ENCODE measurements around the gene SPOUT1. TPM values are rescaled to one million over a fixed set of nuclear protein-coding genes. Genes with fewer than 3 reads are reported as not detected.

SPOUT1 gene
- total RNA-seq, 1 donor from 2014 or later: 45.8 TPM

DNA sequence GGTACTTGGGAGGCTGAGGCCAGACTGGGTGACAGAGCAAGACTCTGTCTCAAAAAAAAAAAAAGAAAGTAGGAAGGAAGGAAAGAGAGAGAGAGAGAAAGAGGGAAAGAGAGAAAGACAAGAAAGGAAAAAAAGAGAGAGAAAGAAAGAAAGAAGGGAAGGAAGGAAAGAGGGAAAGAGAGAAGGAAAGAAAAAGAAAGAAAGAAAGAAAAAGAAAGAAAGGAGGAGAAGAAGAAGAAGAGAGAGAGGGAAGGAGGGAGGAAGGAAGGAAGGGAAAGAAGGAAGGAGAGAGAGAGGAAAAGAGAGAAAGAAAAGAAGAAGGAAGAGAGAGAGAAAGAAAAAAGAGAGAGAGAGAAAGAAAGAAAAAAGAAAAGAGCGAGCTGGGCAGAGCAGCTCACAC, 54.8 kb downstream of the SPOUT1 start:
- H3K27ac ChIP-seq: no peak overlapping the region
- H3K9me3 ChIP-seq: no peaks in the 10 kb centered on the region
- intact Hi-C loops (cut with DNase I): no loop called here
- DNase-seq (no peak), ATAC-seq (no peak)
- TF ChIP-seq CTCF (IDR thresholded peaks at IDR 0.05): no peak
- no peak overlapping the region for H3K4me3 ChIP-seq
- no peaks in the 10 kb centered on the region for H3K36me3 ChIP-seq
- H3K27me3 ChIP-seq: no peaks in the 10 kb centered on the region
- peaks cover 13% of the 10 kb centered on the region for H3K4me1 ChIP-seq

- H3K27ac ChIP-seq: no peak overlapping the region
- peaks cover 16% of the 10 kb centered on the region for H3K4me1 ChIP-seq
- ATAC-seq (no peak), DNase-seq (no peak)
- no peaks in the 10 kb centered on the region for H3K27me3 ChIP-seq
- no peak overlapping the region for H3K4me3 ChIP-seq
- no peaks in the 10 kb centered on the region for H3K36me3 ChIP-seq
- H3K9me3 ChIP-seq: no peaks in the 10 kb centered on the region
- TF ChIP-seq CTCF (IDR thresholded peaks at IDR 0.05): no peak
- intact Hi-C loops (cut with DNase I): no loop called here
These were observed 56.5 kb downstream of the SPOUT1 start for GRCh38 chr9:128773049-128773448.

GRCh38 chr9:128771745-128772519, 57.7 kb downstream of the SPOUT1 start, which contains the start of gene ZER1:
Gene ZER1 (minus strand): TSS chr9:128771927. CDS start chr9:128755565, 16,362 bp downstream.
- H3K27ac ChIP-seq: peak within 1 kb of the TSS; percentile 99

GRCh38 chr9:128771094-128771721, 58.4 kb downstream of the SPOUT1 start:
- Histone ChIP-seq H3K9me3 (no peaks in the 10 kb centered on the region), H3K36me3 (peaks cover 8% of the 10 kb centered on the region), H3K4me3 (peak overlapping the region; percentile 91), H3K27me3 (no peaks in the 10 kb centered on the region), H3K4me1 (peaks cover 16% of the 10 kb centered on the region), H3K27ac (peak overlapping the region; percentile 99)
- peak; percentile 45 for ATAC-seq
- intact Hi-C loops (cut with DNase I): no loop called here
- TF ChIP-seq CTCF (IDR thresholded peaks at IDR 0.05): no peak
- DNase-seq: no peak

More at GRCh38 chr9:128771745-128772519, 57.7 kb downstream of the SPOUT1 start, which contains the start of gene ZER1:
- Histone ChIP-seq H3K36me3 (peaks cover 8% of the 10 kb centered on the region), H3K4me1 (peaks cover 16% of the 10 kb centered on the region), H3K4me3 (peak within 1 kb of the TSS; percentile 91), H3K9me3 (no peaks in the 10 kb centered on the region), H3K27me3 (no peaks in the 10 kb centered on the region)
- ATAC-seq (peak; percentile 98), DNase-seq (peak; percentile 97)
- TF ChIP-seq CTCF (IDR thresholded peaks at IDR 0.05): no peak
- intact Hi-C loops (cut with DNase I): no loop called here

DNA sequence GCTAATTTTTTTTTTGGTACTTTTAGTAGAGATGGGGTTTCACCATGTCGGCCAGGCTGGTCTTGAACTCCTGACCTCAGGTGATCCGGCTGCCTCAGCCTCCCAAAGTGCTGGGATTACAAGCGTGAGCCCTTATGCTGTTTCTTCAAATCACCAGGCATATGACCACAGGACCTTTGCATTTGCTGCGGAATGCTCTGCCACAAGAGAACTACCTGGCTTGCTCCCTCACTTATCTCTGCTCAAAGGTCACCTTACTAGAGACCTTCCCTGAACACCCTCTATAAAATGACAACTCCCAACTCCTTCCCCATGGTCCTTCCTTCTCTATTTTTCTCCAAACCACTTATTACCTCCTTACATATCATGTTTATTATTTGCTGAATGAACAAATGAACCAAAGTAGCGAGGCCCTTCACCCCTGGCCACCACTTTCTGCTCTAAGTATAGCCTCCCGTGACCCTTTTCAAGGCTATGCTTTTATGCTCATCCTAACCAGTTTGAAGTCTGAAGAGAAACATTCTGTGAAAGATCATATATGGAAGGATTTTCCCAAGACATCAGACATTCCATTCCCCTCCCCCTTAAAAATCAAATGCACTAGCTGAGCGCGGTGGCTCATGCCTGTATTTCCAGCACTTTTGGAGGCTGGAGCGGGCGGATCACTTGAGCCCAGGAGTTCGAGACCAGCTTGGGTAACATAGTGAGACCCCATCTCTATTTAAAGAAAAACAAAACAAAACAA, 59.1 kb downstream of the SPOUT1 start:
- H3K4me3 ChIP-seq: peak overlapping the region; percentile 91
- DNase-seq: no peak
- ATAC-seq: no peak
- TF ChIP-seq CTCF (IDR thresholded peaks at IDR 0.05): no peak
- peaks cover 16% of the 10 kb centered on the region for H3K4me1 ChIP-seq
- peak overlapping the region; percentile 99 for H3K27ac ChIP-seq
- H3K27me3 ChIP-seq: no peaks in the 10 kb centered on the region
- intact Hi-C loops (cut with DNase I): no loop called here
- no peaks in the 10 kb centered on the region for H3K9me3 ChIP-seq
- peaks cover 10% of the 10 kb centered on the region for H3K36me3 ChIP-seq

Other genes starting within 250 kb of the SPOUT1 start
- 37.3 TPM for gene DYNC2I2, start 172.9 kb downstream of the SPOUT1 start, total RNA-seq
- 227 TPM for gene SET, start 140.6 kb downstream of the SPOUT1 start, total RNA-seq
- 13.4 TPM for gene PKN3, start 127.3 kb downstream of the SPOUT1 start, total RNA-seq
- 28.2 TPM for gene ZDHHC12, start 105.7 kb downstream of the SPOUT1 start, total RNA-seq
- 32.0 TPM for gene ZER1, start 57.9 kb downstream of the SPOUT1 start, total RNA-seq
- 27.1 TPM for gene TBC1D13, start 42.5 kb downstream of the SPOUT1 start, total RNA-seq
- 18.6 TPM for gene ENDOG, start 11.3 kb downstream of the SPOUT1 start, total RNA-seq
- gene KYAT1, start 52.2 kb upstream of the SPOUT1 start, total RNA-seq: 6.6 TPM
- 68.1 TPM for gene LRRC8A, start 52.3 kb upstream of the SPOUT1 start, total RNA-seq
- 46.5 TPM for gene PHYHD1, start 91.2 kb upstream of the SPOUT1 start, total RNA-seq
- gene DOLK, start 117.8 kb upstream of the SPOUT1 start, total RNA-seq: 15.5 TPM
- 49.6 TPM for gene NUP188, start 117.9 kb upstream of the SPOUT1 start, total RNA-seq
- gene SH3GLB2, start 198.5 kb upstream of the SPOUT1 start, total RNA-seq: 88.4 TPM
- 20.7 TPM for gene MIGA2, start 206.8 kb upstream of the SPOUT1 start, total RNA-seq

Measured in upper lobe of right lung (tissue), 1 donor.